Activated CD4-positive, alpha-beta T cell treated with anti-CD3 and anti-CD28 coated beads, Interleukin-2, amount 10 ng/mL, durations not matched to agents 24 days and 14 days (primary cell): ENCODE measurements around the gene NCKAP1. TPM values are rescaled to one million over a fixed set of nuclear protein-coding genes. Genes with fewer than 3 reads are reported as not detected.
A peak's percentile ranks its signal among the peaks of the same experiment; 100 is the strongest.
"Not testable (repeated sequence)": the region's sequence is repeated elsewhere in the genome, so short reads cannot be mapped to it uniquely, and the experiment has no call there.

Source experiments
- DNase-seq: peaks from one replicate; pipeline ENCODE4 v3.0.0; 2022
- H3K27ac Mint-ChIP-seq: one replicate; pipeline ENCODE4 v1.8.0; 2022; ENCODE audit warnings: mild to moderate bottlenecking, mixed read lengths
- H3K27me3 Mint-ChIP-seq: one replicate; pipeline ENCODE4 v1.8.0; 2022; ENCODE audit warnings: mixed read lengths
- H3K36me3 Mint-ChIP-seq: one replicate; pipeline ENCODE4 v1.8.0; 2022; ENCODE audit warnings: low read depth, mild to moderate bottlenecking, mixed read lengths
- H3K4me1 Mint-ChIP-seq: one replicate; pipeline ENCODE4 v1.8.0; 2021; ENCODE audit warnings: mixed read lengths
- H3K4me3 Mint-ChIP-seq: one replicate; pipeline ENCODE4 v1.8.0; 2022; ENCODE audit warnings: mild to moderate bottlenecking, moderate library complexity, mixed read lengths
- H3K9me3 Mint-ChIP-seq: one replicate; pipeline ENCODE4 v1.8.0; 2021; ENCODE audit warnings: mixed read lengths
- intact Hi-C: fragments of 100-400 bp; cut with micrococcal nuclease; formaldehyde crosslinking; loops from one replicate; pipeline ENCODE4 v1.15.1; 2023
- total RNA-seq: library from RNA; stranded (reverse); gene quantifications from 2 replicates; pipeline ENCODE4 v1.2.3, GENCODE V29; 2022

NCKAP1 gene
- total RNA-seq, 1 donor from 2014 or later, result 14.5 TPM

DNA sequence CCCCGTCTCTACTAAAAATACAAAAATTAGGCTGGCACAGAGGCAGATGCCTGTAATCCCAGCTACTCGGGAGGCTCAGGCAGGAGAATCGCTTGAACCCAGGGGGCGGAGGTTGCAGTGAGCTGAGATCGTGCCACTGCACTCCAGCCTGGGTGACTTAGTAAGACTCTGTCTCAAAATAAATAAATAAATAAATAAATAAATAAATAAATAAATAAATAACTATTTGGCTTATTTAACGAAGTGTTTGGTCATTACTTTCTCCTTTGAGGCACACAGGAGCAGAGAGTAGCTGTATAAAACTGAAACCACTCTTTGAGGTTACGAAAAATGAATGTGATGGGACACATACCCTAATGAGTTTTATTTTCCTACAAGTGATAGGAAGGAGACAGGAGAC is 145.2 kb downstream of the NCKAP1 start:
- H3K27ac Mint-ChIP-seq, H3K27me3 Mint-ChIP-seq, H3K36me3 Mint-ChIP-seq, H3K9me3 Mint-ChIP-seq, DNase-seq, H3K4me3 Mint-ChIP-seq, intact Hi-C loops, H3K4me1 Mint-ChIP-seq: not testable (repeated sequence)

DNA sequence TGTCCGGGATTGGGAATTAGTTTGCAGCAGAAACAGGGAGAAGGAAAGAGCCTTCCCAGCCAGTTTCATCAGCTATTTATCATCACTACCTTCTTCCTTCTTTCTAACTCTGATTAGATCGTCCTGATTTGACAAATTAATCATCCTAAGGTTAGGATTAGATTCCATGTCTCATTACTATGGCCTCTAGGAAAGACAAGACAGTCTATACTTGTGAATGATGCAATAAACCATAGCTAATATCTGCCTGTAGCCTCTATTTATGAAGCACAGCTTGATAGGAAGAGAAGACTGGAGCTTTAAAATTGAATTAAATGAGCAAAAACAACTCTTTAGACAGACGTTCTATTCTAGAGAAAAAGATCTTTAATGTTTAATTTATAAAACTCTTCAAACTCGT is 146.6 kb downstream of the NCKAP1 start:
- intact Hi-C loops, result no loop called here
- H3K27me3 Mint-ChIP-seq, result peaks cover 8% of the 10 kb centered on the region
- no peaks in the 10 kb centered on the region for H3K4me1 Mint-ChIP-seq
- H3K36me3 Mint-ChIP-seq, result no peaks in the 10 kb centered on the region
- no peak overlapping the region for H3K27ac Mint-ChIP-seq
- DNase-seq, result no peak
- H3K9me3 Mint-ChIP-seq, result no peaks in the 10 kb centered on the region
- H3K4me3 Mint-ChIP-seq, result no peak overlapping the region

DNA sequence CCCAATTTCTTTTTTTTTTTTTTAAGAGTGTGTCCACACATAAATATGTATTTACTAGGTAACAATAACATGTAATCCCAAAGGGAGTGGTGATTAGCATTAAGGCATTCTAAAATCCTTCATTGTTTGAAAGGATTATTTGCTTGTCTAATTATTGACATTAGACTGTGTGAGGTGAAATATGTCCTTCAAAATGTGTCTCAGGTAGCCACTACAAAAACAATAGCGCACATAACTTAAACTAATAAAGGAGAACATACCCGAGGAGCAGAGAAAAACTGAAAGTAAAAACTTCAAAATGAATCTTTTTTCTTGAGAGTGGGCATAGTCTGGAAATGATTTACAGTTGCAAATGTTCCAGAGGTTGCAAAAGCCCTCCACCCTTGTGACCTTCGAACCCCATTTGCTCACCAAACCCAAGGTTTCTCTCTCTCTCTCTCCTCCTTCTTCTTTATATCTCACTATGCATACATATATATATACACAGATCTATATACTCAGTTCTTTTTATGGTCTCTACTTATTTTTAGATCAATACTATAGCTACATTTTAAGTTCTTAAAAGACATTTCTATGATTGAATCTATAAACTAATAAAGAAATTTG is 147.4 kb downstream of the NCKAP1 start:
- H3K4me3 Mint-ChIP-seq, result no peak overlapping the region
- H3K27me3 Mint-ChIP-seq, result peaks cover 8% of the 10 kb centered on the region
- no peak overlapping the region for H3K27ac Mint-ChIP-seq
- no peak for DNase-seq
- no peaks in the 10 kb centered on the region for H3K4me1 Mint-ChIP-seq
- no peaks in the 10 kb centered on the region for H3K36me3 Mint-ChIP-seq
- intact Hi-C loops, result no loop called here
- no peaks in the 10 kb centered on the region for H3K9me3 Mint-ChIP-seq

DNA sequence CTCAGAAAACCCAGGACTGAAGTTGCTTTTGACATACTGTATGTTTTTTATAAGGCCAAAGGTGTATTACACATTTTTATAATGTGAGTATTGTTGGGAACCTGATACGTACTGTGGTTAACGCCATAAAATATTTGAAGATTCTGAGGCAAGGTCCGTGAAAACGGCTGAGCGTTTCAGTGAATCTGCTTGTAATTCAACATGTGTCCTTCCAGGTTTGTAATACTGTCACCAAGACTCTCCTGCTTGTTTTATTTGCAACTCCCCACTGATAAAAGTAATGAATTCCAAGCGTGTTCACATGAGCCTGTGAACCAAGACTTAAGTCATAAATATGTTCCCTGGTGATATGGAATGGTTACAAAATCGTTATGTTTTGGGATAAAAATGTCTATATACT is 148.0 kb downstream of the NCKAP1 start:
- no peaks in the 10 kb centered on the region for H3K9me3 Mint-ChIP-seq
- H3K36me3 Mint-ChIP-seq, result no peaks in the 10 kb centered on the region
- H3K4me1 Mint-ChIP-seq, result no peaks in the 10 kb centered on the region
- no peak overlapping the region for H3K4me3 Mint-ChIP-seq
- no peak overlapping the region for H3K27ac Mint-ChIP-seq
- intact Hi-C loops, result no loop called here
- H3K27me3 Mint-ChIP-seq, result peaks cover 8% of the 10 kb centered on the region
- DNase-seq, result no peak

DNA sequence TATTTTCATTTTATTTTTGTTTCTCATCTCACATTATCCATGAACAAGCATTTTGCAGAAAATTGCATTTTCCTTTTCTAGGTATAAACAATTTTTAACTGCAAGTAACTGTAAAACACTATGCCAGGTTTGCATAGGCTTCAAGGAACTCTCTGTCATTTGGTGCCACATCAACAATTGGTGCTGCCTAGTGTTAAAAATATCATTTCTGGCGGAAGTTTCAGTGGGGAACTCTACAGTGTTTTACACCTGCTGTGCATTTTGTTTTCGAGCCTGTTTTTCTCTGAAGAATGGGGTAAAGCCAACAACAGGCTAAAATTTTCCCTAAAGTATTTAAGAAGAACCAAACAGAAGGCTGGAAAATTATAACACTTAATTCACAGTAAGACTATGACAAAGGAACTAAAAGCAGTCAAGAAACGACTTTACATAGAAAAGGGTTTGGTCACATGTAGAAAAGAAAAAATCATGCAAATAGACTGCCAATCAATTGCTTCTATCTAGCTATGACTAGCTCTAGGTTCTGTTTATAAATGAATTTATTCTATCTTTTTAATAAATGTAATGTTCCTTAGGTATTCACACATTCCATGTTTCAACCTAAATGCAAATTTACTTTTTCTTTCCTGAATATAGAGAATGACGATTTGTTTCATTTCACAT is 150.4 kb downstream of the NCKAP1 start:
- no peaks in the 10 kb centered on the region for H3K4me1 Mint-ChIP-seq
- no peak for DNase-seq
- no peak overlapping the region for H3K27ac Mint-ChIP-seq
- H3K27me3 Mint-ChIP-seq, result peaks cover 8% of the 10 kb centered on the region
- no peaks in the 10 kb centered on the region for H3K9me3 Mint-ChIP-seq
- H3K36me3 Mint-ChIP-seq, result no peaks in the 10 kb centered on the region
- no peak overlapping the region for H3K4me3 Mint-ChIP-seq
- intact Hi-C loops, result no loop called here

DNA sequence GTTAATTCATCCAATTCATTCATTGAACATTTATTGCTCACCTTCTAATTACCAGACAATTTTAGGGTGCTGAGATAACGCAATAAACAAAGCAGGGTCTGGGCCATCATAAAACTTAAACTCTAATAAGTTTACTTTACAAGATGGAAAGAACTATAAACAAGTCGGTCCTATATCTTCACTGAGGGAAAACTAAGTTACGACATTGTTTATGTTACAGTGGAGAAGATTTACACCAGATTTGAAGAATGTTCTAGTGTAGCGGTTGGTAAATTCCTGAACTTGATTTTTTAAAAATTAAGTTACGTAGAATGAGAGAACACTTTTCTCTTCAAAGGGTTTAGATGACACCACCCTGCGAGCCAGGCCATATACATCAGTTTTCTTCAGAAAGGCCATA is 151.2 kb downstream of the NCKAP1 start:
- intact Hi-C loops, result no loop called here
- no peaks in the 10 kb centered on the region for H3K36me3 Mint-ChIP-seq
- H3K27me3 Mint-ChIP-seq, result peaks cover 8% of the 10 kb centered on the region
- H3K4me1 Mint-ChIP-seq, result no peaks in the 10 kb centered on the region
- no peak overlapping the region for H3K27ac Mint-ChIP-seq
- H3K9me3 Mint-ChIP-seq, result no peaks in the 10 kb centered on the region
- no peak overlapping the region for H3K4me3 Mint-ChIP-seq
- no peak for DNase-seq

DNA sequence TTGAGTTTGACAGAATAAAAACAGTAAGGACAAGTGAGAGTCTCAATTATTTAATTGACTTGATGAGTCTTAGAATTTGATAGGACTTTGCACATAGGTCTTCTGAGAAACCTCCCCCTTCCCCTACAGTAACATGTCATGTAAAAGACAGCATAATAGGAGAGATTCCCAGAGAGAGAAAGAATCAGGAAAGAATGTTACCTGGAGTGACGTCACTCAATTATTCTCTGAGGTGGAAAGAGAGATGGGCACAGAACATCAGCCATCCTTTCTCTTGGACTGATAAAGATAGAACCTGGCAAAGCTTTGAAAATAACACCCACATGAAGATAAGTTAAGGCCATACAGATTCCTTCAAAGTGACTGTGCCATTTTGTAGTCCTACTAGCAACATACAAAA is 152.5 kb downstream of the NCKAP1 start:
- H3K9me3 Mint-ChIP-seq, result peaks cover 4% of the 10 kb centered on the region
- no peak overlapping the region for H3K4me3 Mint-ChIP-seq
- peaks cover 3% of the 10 kb centered on the region for H3K27me3 Mint-ChIP-seq
- DNase-seq, result no peak
- no peaks in the 10 kb centered on the region for H3K36me3 Mint-ChIP-seq
- no peaks in the 10 kb centered on the region for H3K4me1 Mint-ChIP-seq
- intact Hi-C loops, result no loop called here
- H3K27ac Mint-ChIP-seq, result no peak overlapping the region

DNA sequence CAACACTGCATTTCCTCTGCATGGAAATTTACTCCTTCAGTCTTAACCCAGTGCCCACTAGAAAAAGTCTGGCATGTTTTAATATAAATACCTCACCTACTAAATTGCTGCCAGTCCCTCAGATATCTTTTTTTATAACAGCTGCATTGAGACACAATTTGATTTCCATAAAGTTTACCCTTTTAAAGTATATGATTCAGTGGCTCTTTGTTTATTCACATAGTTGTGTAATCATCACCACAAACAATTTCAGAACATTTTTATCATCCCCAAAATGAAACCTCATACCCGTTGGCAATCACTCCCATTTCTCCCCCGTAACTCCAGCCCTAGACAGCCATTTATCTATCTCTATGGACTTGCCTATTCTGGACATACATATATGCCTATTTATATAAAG is 154.8 kb downstream of the NCKAP1 start:
- intact Hi-C loops, result no loop called here

DNA sequence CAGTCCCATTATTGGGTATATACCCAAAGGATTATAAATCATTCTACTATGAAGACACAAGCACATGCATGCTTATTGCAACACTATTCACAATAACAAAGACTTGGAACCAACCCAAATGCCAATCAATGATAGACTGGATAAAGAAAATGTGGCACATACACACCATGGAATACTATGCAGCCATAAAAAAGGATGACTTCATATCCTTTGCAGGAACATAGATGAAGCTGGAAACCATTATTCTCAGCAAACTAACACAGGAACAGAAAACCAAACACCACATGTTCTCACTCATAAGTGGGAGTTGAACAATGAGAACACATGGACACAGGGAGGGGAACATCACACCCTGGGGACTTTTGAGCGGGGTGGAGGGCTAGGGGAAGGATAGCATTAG is 158.2 kb downstream of the NCKAP1 start:
- H3K4me3 Mint-ChIP-seq, DNase-seq, H3K27me3 Mint-ChIP-seq, H3K36me3 Mint-ChIP-seq, intact Hi-C loops, H3K27ac Mint-ChIP-seq, H3K4me1 Mint-ChIP-seq: not testable (repeated sequence)
- peaks cover 25% of the 10 kb centered on the region for H3K9me3 Mint-ChIP-seq

More for the DNA sequence above, 154.8 kb downstream of the NCKAP1 start:
- Mint-ChIP-seq H3K27ac (no peak overlapping the region), H3K36me3 (no peaks in the 10 kb centered on the region), H3K9me3 (peaks cover 17% of the 10 kb centered on the region), H3K4me3 (no peak overlapping the region), H3K4me1 (no peaks in the 10 kb centered on the region), H3K27me3 (peaks cover 1% of the 10 kb centered on the region)
- DNase-seq, result no peak

DNA sequence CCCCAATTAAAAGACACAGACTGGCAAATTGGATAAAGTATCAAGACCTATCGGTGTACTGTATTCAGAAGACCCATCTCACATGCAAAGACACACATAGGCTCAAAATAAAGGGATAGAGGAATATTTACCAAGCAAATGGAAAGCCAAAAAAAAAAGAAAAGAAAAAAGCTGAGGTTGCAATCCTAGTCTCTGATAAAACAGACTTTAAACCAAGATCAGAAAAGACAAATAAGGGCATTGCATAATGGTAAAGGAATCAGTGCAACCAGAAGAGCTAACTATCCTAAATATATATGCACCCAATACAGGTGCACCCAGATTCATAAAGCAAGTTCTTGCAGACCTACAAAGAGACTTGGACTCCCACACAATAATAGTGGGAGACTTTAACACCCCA is 161.6 kb downstream of the NCKAP1 start:
- H3K4me3 Mint-ChIP-seq, DNase-seq, H3K36me3 Mint-ChIP-seq, H3K27ac Mint-ChIP-seq, intact Hi-C loops, H3K4me1 Mint-ChIP-seq: not testable (repeated sequence)
- H3K9me3 Mint-ChIP-seq, result peaks cover 25% of the 10 kb centered on the region
- peaks cover 11% of the 10 kb centered on the region for H3K27me3 Mint-ChIP-seq

DNA sequence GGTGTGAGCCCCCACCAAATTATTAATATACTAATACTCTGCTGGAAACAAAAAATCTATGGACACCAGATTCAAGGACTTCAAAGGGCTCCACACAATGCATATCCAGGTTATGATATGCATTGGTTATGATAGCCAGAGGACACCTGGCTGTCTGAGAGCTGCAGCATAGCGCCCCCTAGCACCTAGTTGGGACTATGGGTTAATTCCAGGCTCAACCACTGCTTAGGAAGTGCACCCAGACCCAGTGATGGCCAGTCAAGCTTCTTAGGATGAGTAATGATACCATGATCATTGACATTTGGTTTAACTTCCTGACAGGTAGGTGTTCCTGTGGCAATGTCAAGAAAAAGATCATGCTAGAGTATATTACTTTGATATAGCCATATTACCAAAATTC is 168.0 kb downstream of the NCKAP1 start:
- Mint-ChIP-seq H3K4me3 (no peak overlapping the region), H3K9me3 (no peaks in the 10 kb centered on the region), H3K4me1 (peaks cover 13% of the 10 kb centered on the region), H3K27ac (no peak overlapping the region), H3K27me3 (peaks cover 44% of the 10 kb centered on the region), H3K36me3 (no peaks in the 10 kb centered on the region)
- no peak for DNase-seq
- intact Hi-C loops, result no loop called here

DNA sequence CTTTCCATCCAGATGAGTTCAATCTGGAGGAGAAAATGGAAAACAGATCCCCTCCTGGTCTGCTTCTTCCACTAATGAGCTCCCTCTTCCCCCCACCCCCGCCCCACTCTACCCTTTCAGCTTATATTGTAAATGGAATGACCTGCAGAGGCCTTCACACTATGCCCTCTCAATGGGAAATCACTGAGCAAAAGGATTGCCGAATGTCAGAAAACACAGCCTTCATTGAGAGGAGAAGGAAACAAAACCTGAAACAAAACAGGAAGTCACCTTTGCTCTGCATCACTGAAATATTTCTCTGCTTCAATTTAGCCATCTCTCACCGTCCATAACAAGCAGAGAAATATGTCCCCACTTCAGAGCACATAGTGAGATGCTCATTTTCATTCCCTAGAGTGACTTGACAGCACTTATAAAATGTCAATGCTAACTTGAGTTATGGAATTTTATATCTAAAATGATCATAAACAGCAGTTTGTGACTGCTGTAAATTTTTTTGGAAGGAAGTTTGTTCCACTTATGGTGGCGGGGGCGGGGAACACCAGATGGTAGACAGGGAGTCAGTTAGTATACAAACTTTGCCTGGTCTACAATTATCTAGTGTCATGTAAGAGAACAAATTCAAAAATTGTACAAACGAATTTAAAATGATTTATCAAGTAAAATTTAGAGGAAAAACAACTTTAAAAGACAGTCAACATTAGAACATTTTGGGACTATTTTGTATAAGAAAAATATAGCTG is 170.0 kb downstream of the NCKAP1 start:
- intact Hi-C loops, result no loop called here
- Mint-ChIP-seq H3K4me1 (peaks cover 13% of the 10 kb centered on the region), H3K27me3 (peaks cover 58% of the 10 kb centered on the region), H3K4me3 (no peak overlapping the region), H3K27ac (no peak overlapping the region), H3K9me3 (no peaks in the 10 kb centered on the region), H3K36me3 (no peaks in the 10 kb centered on the region)
- DNase-seq, result no peak

DNA sequence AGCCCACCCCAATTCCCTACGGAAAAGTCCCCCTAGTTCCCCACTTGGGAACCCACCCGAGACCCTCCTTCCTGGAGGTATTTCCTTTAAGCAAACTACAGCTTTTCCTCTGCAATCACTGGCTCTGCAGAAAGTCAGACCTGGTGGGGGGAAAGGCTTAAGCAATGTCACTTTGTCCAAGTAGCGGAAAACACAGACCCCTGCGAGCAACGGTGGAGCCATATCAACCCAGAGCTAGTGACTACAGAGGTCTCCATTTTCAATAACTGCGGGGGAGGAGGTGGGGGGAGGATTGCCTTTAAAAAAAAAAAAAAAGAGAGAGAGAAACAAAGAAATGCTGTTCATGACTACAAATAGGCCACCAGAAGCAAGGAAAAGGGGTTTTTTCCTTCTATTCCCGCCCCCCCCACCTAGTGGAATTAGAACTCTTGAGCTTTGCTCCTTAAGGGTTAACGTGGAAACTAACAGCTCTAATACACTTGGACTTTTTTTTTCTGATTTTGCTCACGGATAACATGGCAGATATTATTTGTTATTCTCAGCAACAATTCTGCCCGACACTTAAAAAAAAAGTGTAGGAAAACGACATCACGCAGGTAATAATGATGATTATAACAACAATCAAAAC is 170.7 kb downstream of the NCKAP1 start:
- Mint-ChIP-seq H3K9me3 (no peaks in the 10 kb centered on the region), H3K36me3 (no peaks in the 10 kb centered on the region), H3K4me3 (peak overlapping the region; percentile 66), H3K4me1 (peaks cover 13% of the 10 kb centered on the region), H3K27me3 (peaks cover 61% of the 10 kb centered on the region), H3K27ac (no peak overlapping the region)
- intact Hi-C loops, result no loop called here
- no peak for DNase-seq
